Ovary (tissue), 9 donors: ENCODE data around the gene PLEK. TPM values are rescaled to one million over a fixed set of nuclear protein-coding genes. Genes with fewer than 3 reads are reported as not detected.

ENCODE experiments used
- DNase-seq, 5 donors: peaks; one replicate each; pipeline ENCODE4 v3.0.0-alpha.2; 2019 to 2020
- H3K27ac ChIP-seq, 2 donors: fragments of 200-600 bp; one replicate each; pipeline versions ENCODE4 v1.5.1 to v1.8.0; 2019 to 2022
- H3K27me3 ChIP-seq: fragments of 200-600 bp; one replicate; pipeline ENCODE4 v1.8.0; 2022
- H3K36me3 ChIP-seq: fragments of 200-600 bp; sonication (generic); one replicate; pipeline ENCODE4 v1.5.1; 2019
- H3K4me1 ChIP-seq: one replicate; pipeline ENCODE4 v1.8.1; 2013; ENCODE audit warnings: mild to moderate bottlenecking, moderate library complexity; ENCODE audit not compliant: insufficient read depth
- H3K4me3 ChIP-seq: fragments of 200-600 bp; sonication (generic); one replicate; pipeline ENCODE4 v1.5.1; 2017
- H3K9me3 ChIP-seq, 2 donors: fragments of 200-600 bp in 1 of 2; sonication (generic) in 1 of 2; one replicate each; pipeline versions ENCODE4 v1.5.1 to v1.8.1; 2013 to 2019; ENCODE audit warnings: mild to moderate bottlenecking in 1 of 2, moderate library complexity in 1 of 2
- CTCF ChIP-seq, 3 donors: fragments of 450-650 bp in 2 of 3; fragments of 200-600 bp in 1 of 3; IDR thresholded peaks; one replicate each; pipeline versions ENCODE4 v1.5.1 to v1.8.0; 2016 to 2022; ENCODE audit warnings: antibody characterized with exemption in 3 of 3, mild to moderate bottlenecking in 1 of 3
- EP300 ChIP-seq: sonication (generic); formaldehyde crosslinking; IDR thresholded peaks from one replicate; pipeline ENCODE4 v1.6.1; 2017; ENCODE audit warnings: antibody characterized with exemption
- POLR2A ChIP-seq: fragments of 450-650 bp; IDR thresholded peaks from one replicate; pipeline ENCODE4 v1.6.1; 2017; ENCODE audit warnings: antibody characterized with exemption, mild to moderate bottlenecking, moderate library complexity
- WGBS, 3 donors: extraction: QIAGEN DNeasy Blood & Tissue Kit in 1 of 3; methylation state at CpG; one replicate each; pipeline versions ENCODE4 v1.1.5 to v1.1.7; 2013 to 2017; 5-methylcytosine and 5-hydroxymethylcytosine counted together
- intact Hi-C, 4 donors: fragments of 100-400 bp; cut with DNase I; formaldehyde crosslinking; loops; one replicate each; pipeline versions ENCODE4 v1.11.0 to v1.15.1; 2022 to 2023
- polyA plus RNA-seq, 2 donors: library from polyadenylated mRNA; stranded (reverse); fragments of 200-250 nt in 1 of 2; fragments of 350-450 nt in 1 of 2; fragmentation: Illumina TruSeq in 1 of 2; extraction: RNeasy Lipid Tissue Mini Kit (QIAGEN cat#74804) in 1 of 2; gene quantifications; one replicate each; pipeline ENCODE4 v1.2.3, GENCODE V29; 2013 to 2014
- total RNA-seq, 7 donors: library from RNA; depleted of rRNA in 2 of 7; stranded (reverse); fragments of >200 nt in 2 of 7; fragmentation: NEBNext Ultra II Directional in 3 of 7; extraction: Animal tissue kit (Norgen Biotek cat#: 25700) in 3 of 7; gene quantifications; one replicate each; pipeline versions ENCODE4 v1.1.0 to v1.2.4, GENCODE V29; 2016 to 2023
- donor health status: DM: no; HTN: no; CAD: no; lungs with moderate emphysema.
- donor health status: DM: no; HTN: no; CAD: no.
- donor health status: Bipolar disorder and iron deficiency.
- donor health status: DM: yes; HTN: yes; CAD: no.
- donor health status: DM: no; HTN: no; CAD: no.
- donor health status: DM: yes; HTN: yes; CAD: no.

Gene PLEK
- total and polyA plus RNA-seq, 9 donors, result 1.5 to 22.1 (median 2.7) TPM

GRCh38 chr2:68379184-68379708 is 14.2 kb downstream of the PLEK start:
- H3K4me1 ChIP-seq, result no peaks in the 10 kb centered on the region
- no peak for DNase-seq
- no peaks in the 10 kb centered on the region for H3K9me3 ChIP-seq
- H3K27ac ChIP-seq, result no peak overlapping the region
- H3K4me3 ChIP-seq, result no peak overlapping the region
- TF ChIP-seq EP300, result no peak
- TF ChIP-seq POLR2A, result no peak
- TF ChIP-seq CTCF (IDR thresholded peaks at IDR 0.05), result no peak
- H3K36me3 ChIP-seq, result no peaks in the 10 kb centered on the region
- H3K27me3 ChIP-seq, result no peaks in the 10 kb centered on the region
- WGBS, 3 donors, result 87 to 89% (median 88%) methylated on average over 4 of the region's 4 CpGs
- intact Hi-C loops, result no loop called here

GRCh38 chr2:68383778-68384177 is 18.7 kb downstream of the PLEK start:
- no peaks in the 10 kb centered on the region for H3K27me3 ChIP-seq
- H3K4me3 ChIP-seq, result no peak overlapping the region
- H3K36me3 ChIP-seq, result no peaks in the 10 kb centered on the region
- H3K9me3 ChIP-seq, result no peaks in the 10 kb centered on the region
- H3K27ac ChIP-seq, result no peak overlapping the region
- H3K4me1 ChIP-seq, result no peaks in the 10 kb centered on the region
- 80 to 86% (median 85%) methylated on average over 3 of the region's 3 CpGs for WGBS, 3 donors
- no peak for TF ChIP-seq POLR2A
- DNase-seq, result no peak
- intact Hi-C loops, result no loop called here

- intact Hi-C loops, result no loop called here
- no peaks in the 10 kb centered on the region for H3K27me3 ChIP-seq
- no peak for DNase-seq
- no peaks in the 10 kb centered on the region for H3K36me3 ChIP-seq
- no peak overlapping the region for H3K4me3 ChIP-seq
- no peak overlapping the region for H3K27ac ChIP-seq
- TF ChIP-seq POLR2A (no peak), EP300 (no peak), CTCF (IDR thresholded peaks at IDR 0.05) (no peak)
- no peaks in the 10 kb centered on the region for H3K4me1 ChIP-seq
- H3K9me3 ChIP-seq, result no peaks in the 10 kb centered on the region
- WGBS, 3 donors, result 65 to 87% (median 73%) methylated on average over 5 of the region's 5 CpGs
Measured at GRCh38 chr2:68384485-68385107, 19.5 kb downstream of the PLEK start.

- TF ChIP-seq POLR2A (no peak), CTCF (IDR thresholded peaks at IDR 0.05) (no peak), EP300 (no peak)
- intact Hi-C loops, result no loop called here
Measured at GRCh38 chr2:68385220-68385906, 20.3 kb downstream of the PLEK start.

GRCh38 chr2:68385907-68386287 is 20.8 kb downstream of the PLEK start:
- Histone ChIP-seq H3K4me3 (no peak overlapping the region), H3K27me3 (no peaks in the 10 kb centered on the region), H3K9me3 (no peaks in the 10 kb centered on the region), H3K4me1 (no peaks in the 10 kb centered on the region), H3K27ac (no peak overlapping the region), H3K36me3 (no peaks in the 10 kb centered on the region)
- intact Hi-C loops, result no loop called here
- 56 to 64% (median 61%) methylated on average over 1 of the region's 1 CpG for WGBS, 3 donors
- DNase-seq, result no peak
- TF ChIP-seq POLR2A, result no peak
- TF ChIP-seq EP300, result no peak
- no peak for TF ChIP-seq CTCF (IDR thresholded peaks at IDR 0.05)

More at GRCh38 chr2:68385220-68385906, 20.3 kb downstream of the PLEK start:
- Histone ChIP-seq H3K36me3 (no peaks in the 10 kb centered on the region), H3K4me1 (no peaks in the 10 kb centered on the region), H3K9me3 (no peaks in the 10 kb centered on the region), H3K27ac (no peak overlapping the region), H3K27me3 (no peaks in the 10 kb centered on the region), H3K4me3 (no peak overlapping the region)
- no peak for DNase-seq
- 58 to 68% (median 64%) methylated on average over 2 of the region's 2 CpGs for WGBS, 3 donors
